H9 (cell line): ENCODE measurements around the gene RAD51AP2. TPM values are rescaled to one million over a fixed set of nuclear protein-coding genes. Genes with fewer than 3 reads are reported as not detected.

ENCODE experiments used
- DNase-seq: peaks from one replicate; pipeline ENCODE4 v3.0.0-alpha.2; 2017
- H2AFZ ChIP-seq: one replicate; pipeline ENCODE4 v1.6.1; 2013; ENCODE audit warnings: mild to moderate bottlenecking, low read length, control low read depth, moderate library complexity
- H2AK5ac ChIP-seq: 2 replicates; pipeline ENCODE4 v1.6.1; 2013; ENCODE audit warnings: low read length, control low read depth, mixed read lengths; ENCODE audit not compliant: insufficient read length
- H2BK120ac ChIP-seq: one replicate; pipeline ENCODE4 v1.6.1; 2013; ENCODE audit warnings: low read depth, mild to moderate bottlenecking, low read length, control low read depth, inconsistent platforms; ENCODE audit not compliant: poor library complexity, severe bottlenecking
- H2BK12ac ChIP-seq: 2 replicates; pipeline ENCODE4 v1.6.1; 2013; ENCODE audit warnings: low read length, control low read depth, mixed read lengths, low read depth; ENCODE audit not compliant: insufficient read length
- H2BK15ac ChIP-seq: 2 replicates; pipeline ENCODE4 v1.6.1; 2013; ENCODE audit warnings: low read depth, low read length, control low read depth
- H2BK20ac ChIP-seq: one replicate; pipeline ENCODE4 v1.6.1; 2013; ENCODE audit warnings: low read depth, mild to moderate bottlenecking, low read length, control low read depth, inconsistent platforms; ENCODE audit not compliant: poor library complexity, severe bottlenecking
- H2BK5ac ChIP-seq: 2 replicates; pipeline ENCODE4 v1.6.1; 2013; ENCODE audit warnings: low read length, control low read depth, mixed read lengths; ENCODE audit not compliant: insufficient read length
- H3K14ac ChIP-seq: 2 replicates; pipeline ENCODE4 v1.6.1; 2013; ENCODE audit warnings: low read length, control low read depth; ENCODE audit not compliant: insufficient read depth
- H3K18ac ChIP-seq: 2 replicates; pipeline ENCODE4 v1.6.1; 2013; ENCODE audit warnings: low read depth, mild to moderate bottlenecking, mixed read lengths, low read length, control low read depth; ENCODE audit not compliant: insufficient read length
- H3K23ac ChIP-seq: 2 replicates; pipeline ENCODE4 v1.6.1; 2013; ENCODE audit warnings: low read length, control low read depth, mixed read lengths, low read depth; ENCODE audit not compliant: insufficient read length
- H3K23me2 ChIP-seq: 2 replicates; pipeline ENCODE4 v1.6.1; 2013; ENCODE audit warnings: low read depth, mild to moderate bottlenecking, mixed read lengths, low read length, control low read depth; ENCODE audit not compliant: insufficient read length, poor library complexity, severe bottlenecking
- H3K27ac ChIP-seq: 2 replicates; pipeline ENCODE4 v1.5.1; 2013; ENCODE audit warnings: low read length, control low read depth, mixed read lengths, low read depth; ENCODE audit not compliant: insufficient read length
- H3K27me3 ChIP-seq: 2 replicates; pipeline ENCODE4 v1.6.1; 2013; ENCODE audit warnings: low read length, control low read depth, inconsistent platforms; ENCODE audit not compliant: insufficient read depth
- H3K4ac ChIP-seq: 2 replicates; pipeline ENCODE4 v1.6.1; 2013; ENCODE audit warnings: low read depth, mild to moderate bottlenecking, control low read depth, inconsistent platforms, low read length, moderate library complexity
- H3K4me1 ChIP-seq: 2 replicates; pipeline ENCODE4 v1.6.1; 2013; ENCODE audit warnings: low read length, control low read depth, inconsistent platforms; ENCODE audit not compliant: insufficient read depth
- H3K4me2 ChIP-seq: 2 replicates; pipeline ENCODE4 v1.6.1; 2013; ENCODE audit warnings: low read length, control low read depth, mixed read lengths; ENCODE audit not compliant: insufficient read length, insufficient read depth
- H3K56ac ChIP-seq: 2 replicates; pipeline ENCODE4 v1.6.1; 2013; ENCODE audit warnings: low read depth, mild to moderate bottlenecking, mixed read lengths, low read length, control low read depth; ENCODE audit not compliant: insufficient read length
- H3K79me1 ChIP-seq: 2 replicates; pipeline ENCODE4 v1.6.1; 2013; ENCODE audit warnings: low read depth, mild to moderate bottlenecking, moderate library complexity, low read length, control low read depth, inconsistent platforms; ENCODE audit not compliant: insufficient read depth, poor library complexity, severe bottlenecking
- H3K79me2 ChIP-seq: 2 replicates; pipeline ENCODE4 v1.6.1; 2013; ENCODE audit warnings: low read length, control low read depth, inconsistent platforms; ENCODE audit not compliant: insufficient read depth
- H3K9ac ChIP-seq: 2 replicates; pipeline ENCODE4 v1.6.1; 2013; ENCODE audit warnings: low read length, control low read depth, mixed read lengths; ENCODE audit not compliant: insufficient read length; ENCODE audit errors: extremely low read depth
- H3K9me3 ChIP-seq: one replicate; pipeline ENCODE4 v1.6.1; 2013; ENCODE audit warnings: low read depth, low read length, inconsistent platforms; ENCODE audit not compliant: control insufficient read depth
- H3T11ph ChIP-seq: one replicate; pipeline ENCODE4 v1.6.1; 2013; ENCODE audit warnings: mild to moderate bottlenecking, low read length, control low read depth, inconsistent platforms
- H4K20me1 ChIP-seq: one replicate; pipeline ENCODE4 v1.6.1; 2013; ENCODE audit not compliant: control insufficient read depth, insufficient read length, insufficient read depth
- H4K5ac ChIP-seq: 2 replicates; pipeline ENCODE4 v1.6.1; 2013; ENCODE audit warnings: low read depth, mild to moderate bottlenecking, mixed read lengths, low read length, control low read depth; ENCODE audit not compliant: insufficient read length
- H4K8ac ChIP-seq: replicated peaks from 2 replicates; pipeline ENCODE4 v1.6.1; 2013; ENCODE audit warnings: low read length, control low read depth, mixed read lengths, low read depth; ENCODE audit not compliant: insufficient read length
- H4K91ac ChIP-seq: 2 replicates; pipeline ENCODE4 v1.6.1; 2013; ENCODE audit warnings: low read depth, mild to moderate bottlenecking, moderate library complexity, mixed read lengths, low read length, control low read depth; ENCODE audit not compliant: insufficient read length
- H3K27ac Mint-ChIP-seq, 3 experiments: 2 replicates in 2 of 3; 3 replicates in 1 of 3; pipeline ENCODE4 v1.8.0; 2020 to 2021; ENCODE audit warnings: mixed read lengths in 3 of 3, mild to moderate bottlenecking in 1 of 3, moderate library complexity in 1 of 3
- H3K27me3 Mint-ChIP-seq: 2 replicates; pipeline ENCODE4 v1.8.0; 2021; ENCODE audit warnings: low read depth, mild to moderate bottlenecking, moderate library complexity, mixed read lengths
- H3K36me3 Mint-ChIP-seq, 3 experiments: 2 replicates in 2 of 3; 3 replicates in 1 of 3; pipeline ENCODE4 v1.8.0; 2020 to 2021; ENCODE audit warnings: low read depth in 3 of 3, mixed read lengths in 3 of 3; ENCODE audit not compliant: insufficient read depth in 1 of 3
- H3K4me1 Mint-ChIP-seq, 2 experiments: 2 replicates each; pipeline ENCODE4 v1.8.0; 2020; ENCODE audit warnings: mixed read lengths in 2 of 2
- H3K4me3 Mint-ChIP-seq, 2 experiments: 2 replicates in 1 of 2; 3 replicates in 1 of 2; pipeline ENCODE4 v1.8.0; 2020 to 2021; ENCODE audit warnings: mild to moderate bottlenecking in 2 of 2, mixed read lengths in 2 of 2, moderate library complexity in 1 of 2
- H3K9me3 Mint-ChIP-seq, 2 experiments: 2 replicates in 1 of 2; 3 replicates in 1 of 2; pipeline ENCODE4 v1.8.0; 2020; ENCODE audit warnings: mild to moderate bottlenecking in 2 of 2, mixed read lengths in 2 of 2, moderate library complexity in 1 of 2
- WGBS: extraction: QIAGEN DNeasy Blood & Tissue Kit; methylation state at CpG from one replicate; pipeline ENCODE4 v1.1.7; 2013; ENCODE audit warnings: missing lambda C conversion rate, low lambda C conversion rate, mixed read lengths; ENCODE audit not compliant: insufficient read length; ENCODE audit errors: extremely low coverage; 5-methylcytosine and 5-hydroxymethylcytosine counted together
- total RNA-seq: library from RNA; stranded (reverse); gene quantifications from 2 replicates; pipeline ENCODE4 v1.2.1, GENCODE V29; 2021
- TF ChIP-seq, protein P1 (sequence below): fragments of 200-600 bp; sonication (generic); conservative IDR thresholded peaks from 3 replicates; pipeline ENCODE4 v1.8.0; 2021; ENCODE audit warnings: antibody characterized with exemption, mild to moderate bottlenecking

The RAD51AP2 gene
- total RNA-seq, 1 experiment from 2014 or later: 0.07 TPM

DNA sequence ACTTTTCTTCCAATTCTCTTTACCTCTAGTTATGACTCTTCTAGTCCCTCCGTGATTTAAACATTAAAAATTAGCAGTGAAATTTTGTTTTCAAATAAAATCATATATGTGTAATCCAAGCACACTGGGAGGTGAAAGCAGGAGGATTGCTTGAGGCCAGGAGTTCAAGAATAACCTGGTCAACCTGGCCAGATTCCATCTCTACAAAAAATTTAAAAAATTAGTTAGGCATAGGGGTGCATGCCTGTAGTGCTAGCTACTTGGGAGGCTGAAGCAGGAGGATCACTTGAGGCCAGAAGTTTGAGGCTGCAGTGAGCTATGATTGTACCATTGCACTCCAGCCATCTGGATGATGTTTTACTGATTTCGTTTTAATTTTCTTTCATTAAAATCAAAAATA is 15.3 kb upstream of the RAD51AP2 start:
- Mint-ChIP-seq H3K4me1 (peaks cover 9 to 15% of the 10 kb centered on the region in 2 experiments), H3K27me3 (peaks cover 17% of the 10 kb centered on the region), H3K4me3 (no peak overlapping the region), H3K27ac (no peak overlapping the region), H3K9me3 (no peaks in the 10 kb centered on the region), H3K36me3 (no peaks in the 10 kb centered on the region)
- no peaks in the 10 kb centered on the region for H3K79me1 ChIP-seq
- WGBS: no CpG with 5 or more reads among the region's 2 CpGs
- peaks cover 8% of the 10 kb centered on the region for H3K23me2 ChIP-seq
- H2BK20ac ChIP-seq: no peak overlapping the region
- no peak overlapping the region for H2BK12ac ChIP-seq
- no peaks in the 10 kb centered on the region for H3K27me3 ChIP-seq
- no peaks in the 10 kb centered on the region for H3K9me3 ChIP-seq
- H2BK15ac ChIP-seq: no peak overlapping the region
- peaks cover 4% of the 10 kb centered on the region for H3K4me1 ChIP-seq
- no peak overlapping the region for H2AK5ac ChIP-seq
- no peaks in the 10 kb centered on the region for H4K20me1 ChIP-seq
- no peaks in the 10 kb centered on the region for H3K79me2 ChIP-seq
- no peak overlapping the region for H2AFZ ChIP-seq
- H2BK5ac ChIP-seq: no peak overlapping the region
- no peak overlapping the region for H3T11ph ChIP-seq
- H4K5ac ChIP-seq: no peak overlapping the region
- TF ChIP-seq, protein P1, sequence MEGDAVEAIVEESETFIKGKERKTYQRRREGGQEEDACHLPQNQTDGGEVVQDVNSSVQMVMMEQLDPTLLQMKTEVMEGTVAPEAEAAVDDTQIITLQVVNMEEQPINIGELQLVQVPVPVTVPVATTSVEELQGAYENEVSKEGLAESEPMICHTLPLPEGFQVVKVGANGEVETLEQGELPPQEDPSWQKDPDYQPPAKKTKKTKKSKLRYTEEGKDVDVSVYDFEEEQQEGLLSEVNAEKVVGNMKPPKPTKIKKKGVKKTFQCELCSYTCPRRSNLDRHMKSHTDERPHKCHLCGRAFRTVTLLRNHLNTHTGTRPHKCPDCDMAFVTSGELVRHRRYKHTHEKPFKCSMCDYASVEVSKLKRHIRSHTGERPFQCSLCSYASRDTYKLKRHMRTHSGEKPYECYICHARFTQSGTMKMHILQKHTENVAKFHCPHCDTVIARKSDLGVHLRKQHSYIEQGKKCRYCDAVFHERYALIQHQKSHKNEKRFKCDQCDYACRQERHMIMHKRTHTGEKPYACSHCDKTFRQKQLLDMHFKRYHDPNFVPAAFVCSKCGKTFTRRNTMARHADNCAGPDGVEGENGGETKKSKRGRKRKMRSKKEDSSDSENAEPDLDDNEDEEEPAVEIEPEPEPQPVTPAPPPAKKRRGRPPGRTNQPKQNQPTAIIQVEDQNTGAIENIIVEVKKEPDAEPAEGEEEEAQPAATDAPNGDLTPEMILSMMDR: no peak
- no peak overlapping the region for H3K14ac ChIP-seq
- no peak for DNase-seq
- no peak overlapping the region for H3K4ac ChIP-seq
- no peak overlapping the region for H2BK120ac ChIP-seq
- no peak overlapping the region for H3K18ac ChIP-seq
- H4K8ac ChIP-seq: no peak overlapping the region
- H3K23ac ChIP-seq: no peak overlapping the region
- H3K4me2 ChIP-seq: no peak overlapping the region
- H3K9ac ChIP-seq: no peak overlapping the region
- no peak overlapping the region for H3K27ac ChIP-seq
- no peak overlapping the region for H3K56ac ChIP-seq
- H4K91ac ChIP-seq: no peak overlapping the region
